Measurements from ENCODE around the gene PKNOX2. TPM values are rescaled to one million over a fixed set of nuclear protein-coding genes. Genes with fewer than 3 reads are reported as not detected.

Gene PKNOX2
- polyA plus RNA-seq, 1 experiment = 0.02 TPM

DNA sequence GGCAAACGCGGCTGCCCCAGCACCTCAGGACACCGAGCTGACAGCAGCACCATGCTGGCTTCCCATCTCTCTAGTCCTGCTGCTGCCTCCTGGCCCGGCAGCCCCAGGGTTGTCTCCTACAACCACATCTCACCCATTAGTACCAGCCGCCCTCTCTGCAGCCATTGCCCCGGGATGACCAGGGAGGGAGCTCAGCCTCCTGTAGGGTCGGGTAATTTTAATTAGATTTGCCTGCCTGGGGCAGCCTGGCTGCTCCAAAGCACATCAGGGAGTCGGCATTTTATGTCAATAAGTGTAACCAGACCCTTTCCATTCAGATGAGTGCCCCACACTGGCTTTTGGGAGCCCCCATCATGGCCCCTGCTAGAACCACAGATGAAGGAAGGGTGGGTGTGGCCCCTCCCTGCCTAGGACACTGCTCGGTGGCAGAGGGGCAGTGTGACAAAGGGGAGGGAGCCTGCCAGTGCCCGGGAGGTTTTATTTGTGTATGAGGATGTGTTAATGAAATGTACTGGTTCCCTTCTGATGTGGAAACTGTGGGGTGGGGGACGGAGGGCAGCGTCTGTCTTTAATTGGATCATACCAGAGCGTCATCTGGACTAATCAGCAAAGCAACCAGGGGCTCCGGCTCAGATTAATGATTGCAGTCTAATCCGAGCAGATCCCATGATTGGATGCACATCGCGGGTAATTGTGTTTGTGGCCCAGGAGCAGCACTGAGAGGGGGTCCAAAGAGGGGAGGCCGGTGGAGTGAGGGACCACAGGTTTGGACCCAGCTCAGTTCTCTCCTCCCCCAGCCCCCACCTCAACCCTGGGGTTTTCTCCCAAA is 206.2 kb downstream of the PKNOX2 start:
- H3K27me3 ChIP-seq (ENCODE audit: control insufficient read depth, insufficient read depth, low read length) = peaks cover 17% of the 10 kb centered on the region
- H3K4me3 ChIP-seq (ENCODE audit: low read depth, low read length) = no peak overlapping the region
- no peak for DNase-seq (ENCODE audit: low read depth)
- H3K36me3 ChIP-seq (ENCODE audit: control insufficient read depth, insufficient read depth, low read length) = no peaks in the 10 kb centered on the region
- TF ChIP-seq, protein P1, sequence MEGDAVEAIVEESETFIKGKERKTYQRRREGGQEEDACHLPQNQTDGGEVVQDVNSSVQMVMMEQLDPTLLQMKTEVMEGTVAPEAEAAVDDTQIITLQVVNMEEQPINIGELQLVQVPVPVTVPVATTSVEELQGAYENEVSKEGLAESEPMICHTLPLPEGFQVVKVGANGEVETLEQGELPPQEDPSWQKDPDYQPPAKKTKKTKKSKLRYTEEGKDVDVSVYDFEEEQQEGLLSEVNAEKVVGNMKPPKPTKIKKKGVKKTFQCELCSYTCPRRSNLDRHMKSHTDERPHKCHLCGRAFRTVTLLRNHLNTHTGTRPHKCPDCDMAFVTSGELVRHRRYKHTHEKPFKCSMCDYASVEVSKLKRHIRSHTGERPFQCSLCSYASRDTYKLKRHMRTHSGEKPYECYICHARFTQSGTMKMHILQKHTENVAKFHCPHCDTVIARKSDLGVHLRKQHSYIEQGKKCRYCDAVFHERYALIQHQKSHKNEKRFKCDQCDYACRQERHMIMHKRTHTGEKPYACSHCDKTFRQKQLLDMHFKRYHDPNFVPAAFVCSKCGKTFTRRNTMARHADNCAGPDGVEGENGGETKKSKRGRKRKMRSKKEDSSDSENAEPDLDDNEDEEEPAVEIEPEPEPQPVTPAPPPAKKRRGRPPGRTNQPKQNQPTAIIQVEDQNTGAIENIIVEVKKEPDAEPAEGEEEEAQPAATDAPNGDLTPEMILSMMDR (IDR thresholded peaks at IDR 0.05; ENCODE audit: insufficient read depth, low read depth, low read length) = no peak
- ChIA-PET POLR2A (no interaction called here), CTCF (interaction anchor here (0.9 to 1.9 kb wide), 3 partner anchors 10 to 17 kb away, joined by 3 to 7 read pairs (median 5); no protein-coding TSS in a partner anchor)

- ChIA-PET CTCF (interaction anchor here (1.6 to 1.9 kb wide), 2 partner anchors 11 to 16 kb away, joined by 5 to 7 read pairs; no protein-coding TSS in a partner anchor), POLR2A (no interaction called here)
- no peaks in the 10 kb centered on the region for H3K36me3 ChIP-seq (ENCODE audit: control insufficient read depth, insufficient read depth, low read length)
- H3K27me3 ChIP-seq (ENCODE audit: control insufficient read depth, insufficient read depth, low read length) = peaks cover 19% of the 10 kb centered on the region
- TF ChIP-seq, protein P1 (IDR thresholded peaks at IDR 0.05; ENCODE audit: insufficient read depth, low read depth, low read length) = no peak
- DNase-seq (ENCODE audit: low read depth) = no peak
- H3K4me3 ChIP-seq (ENCODE audit: low read depth, low read length) = no peak overlapping the region
These were observed 206.9 kb downstream of the PKNOX2 start for GRCh38 chr11:125371431-125371935.

DNA sequence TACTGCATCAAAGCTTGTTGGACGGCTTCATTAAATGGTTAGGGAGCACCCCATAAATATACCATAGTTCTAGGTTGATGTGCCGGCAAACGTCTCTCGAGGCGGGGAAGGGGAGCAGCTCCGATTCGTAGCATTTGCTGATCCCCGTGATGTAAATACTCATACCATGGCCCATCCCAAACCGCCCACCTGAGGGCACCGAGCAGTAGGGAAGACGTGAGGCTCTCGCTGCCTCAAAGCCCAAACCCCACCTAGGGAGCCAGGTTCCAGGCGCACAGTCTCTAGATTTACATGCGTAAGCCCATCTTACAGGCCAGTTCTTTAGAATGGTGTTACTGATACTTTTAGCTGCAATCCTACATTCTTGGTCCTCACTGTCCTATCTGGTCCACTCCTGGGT is 207.5 kb downstream of the PKNOX2 start:
- Histone ChIP-seq H3K4me3 (ENCODE audit: low read depth, low read length) (no peak overlapping the region), H3K27me3 (ENCODE audit: control insufficient read depth, insufficient read depth, low read length) (peaks cover 19% of the 10 kb centered on the region), H3K36me3 (ENCODE audit: control insufficient read depth, insufficient read depth, low read length) (no peaks in the 10 kb centered on the region)
- ChIA-PET POLR2A (no interaction called here), CTCF (interaction anchor here (0.7 to 1.9 kb wide), 4 partner anchors 11 to 60 kb away, joined by 3 to 7 read pairs (median 6); no protein-coding TSS in a partner anchor)
- TF ChIP-seq, protein P1 (IDR thresholded peaks at IDR 0.05; ENCODE audit: insufficient read depth, low read depth, low read length) = no peak
- no peak for DNase-seq (ENCODE audit: low read depth)

GRCh38 chr11:125372911-125373310 is 208.4 kb downstream of the PKNOX2 start:
- Histone ChIP-seq H3K36me3 (ENCODE audit: control insufficient read depth, insufficient read depth, low read length) (no peaks in the 10 kb centered on the region), H3K4me3 (ENCODE audit: low read depth, low read length) (no peak overlapping the region), H3K27me3 (ENCODE audit: control insufficient read depth, insufficient read depth, low read length) (peaks cover 19% of the 10 kb centered on the region)
- no peak for DNase-seq (ENCODE audit: low read depth)
- ChIA-PET POLR2A (no interaction called here), CTCF (interaction anchor here (0.6 to 1.9 kb wide), 5 partner anchors 8 to 273 kb away, joined by 3 to 8 read pairs (median 6); no protein-coding TSS in a partner anchor)
- TF ChIP-seq, protein P1 (IDR thresholded peaks at IDR 0.05; ENCODE audit: insufficient read depth, low read depth, low read length) = no peak

Measured in BJ (cell line).